GM12878 (cell line): ENCODE measurements around the gene GPR4. TPM values are rescaled to one million over a fixed set of nuclear protein-coding genes. Genes with fewer than 3 reads are reported as not detected.

Experiments used
- ATAC-seq: fragments of 200-7000 bp; cut with Tn5 transposase; 3 replicates; pipeline ENCODE4 v1.9.1; 2020; ENCODE audit warnings: mild to moderate bottlenecking, moderate library complexity
- BruUV-seq: library from RNA; stranded (reverse); fragments of 400-500 nt; replicated peaks from 2 replicates; lab custom pipeline; 2021; lab: Mats Ljungman, UMichigan
- CTCF ChIA-PET: fragments of 300-600 bp; sonication (Branson Sonifier 250); formaldehyde crosslinking; extraction: SDS; loops from one replicate; lab custom pipeline; 2021; ENCODE audit warnings: inconsistent platforms; lab: Yijun Ruan, JAX
- POLR2A ChIA-PET: fragments of 350-600 bp; formaldehyde crosslinking; extraction: SDS; loops from one replicate; lab custom pipeline; 2021; ENCODE audit warnings: inconsistent platforms; lab: Charles Lee
- RAD21 ChIA-PET: fragments of 300-600 bp; sonication (Branson Sonifier 250); formaldehyde crosslinking; loops from one replicate; lab custom pipeline; 2023; ENCODE audit warnings: antibody characterized with exemption; ENCODE audit not compliant: unreplicated experiment; lab: Charles Lee
- SMC1A ChIA-PET: fragments of 300-600 bp; sonication (Branson Sonifier 250); formaldehyde crosslinking; loops from one replicate; lab custom pipeline; 2023; ENCODE audit not compliant: unreplicated experiment, uncharacterized antibody; lab: Charles Lee
- DNase-seq: peaks from one replicate; pipeline ENCODE4 v3.0.0-alpha.2; 2011; ENCODE audit warnings: low read depth, low spot score
- FAIRE-seq: peaks from 3 replicates; lab custom pipeline; 2011; peaks lifted over from hg19 to GRCh38; lab: Jason Lieb, UNC
- H2AFZ ChIP-seq: 2 replicates; pipeline ENCODE4 v1.6.0; 2011; ENCODE audit warnings: low read depth, low read length, control low read depth; ENCODE audit not compliant: control insufficient read depth
- H3K27ac ChIP-seq: 2 replicates; pipeline ENCODE4 v1.5.1; 2011; ENCODE audit warnings: control low read depth; ENCODE audit not compliant: control insufficient read depth, insufficient read depth
- H3K27me3 ChIP-seq, 2 experiments: replicated peaks in 1 of 2; 2 replicates each; pipeline versions ENCODE4 v1.6.0 to v1.6.1; 2011; ENCODE audit warnings: low read length in 1 of 2; ENCODE audit not compliant: control insufficient read depth in 2 of 2, insufficient read depth in 2 of 2
- H3K36me3 ChIP-seq, 2 experiments: 2 replicates each; pipeline ENCODE4 v1.5.1; 2011; ENCODE audit warnings: low read length in 1 of 2; ENCODE audit not compliant: control insufficient read depth in 2 of 2, insufficient read depth in 2 of 2
- H3K4me1 ChIP-seq: 2 replicates; pipeline ENCODE4 v1.6.1; 2011; ENCODE audit warnings: mild to moderate bottlenecking, low read length, moderate library complexity, mixed read lengths; ENCODE audit not compliant: control insufficient read depth, insufficient read depth
- H3K4me2 ChIP-seq: 2 replicates; pipeline ENCODE4 v1.6.0; 2011; ENCODE audit warnings: control low read depth; ENCODE audit not compliant: control insufficient read depth, insufficient read depth
- H3K4me3 ChIP-seq: fragments of 200-600 bp; sonication (generic); 2 replicates; pipeline ENCODE4 v1.5.1; 2016
- H3K79me2 ChIP-seq: 2 replicates; pipeline ENCODE4 v1.6.0; 2011; ENCODE audit warnings: low read length; ENCODE audit not compliant: control insufficient read depth, insufficient read depth
- H3K9ac ChIP-seq: 2 replicates; pipeline ENCODE4 v1.8.0; 2011; ENCODE audit warnings: low read length, control low read depth, mixed read lengths; ENCODE audit not compliant: control insufficient read depth, insufficient read depth
- H3K9me3 ChIP-seq: replicated peaks from 3 replicates; pipeline ENCODE4 v1.5.1; 2011; ENCODE audit warnings: mild to moderate bottlenecking, low read length; ENCODE audit not compliant: control insufficient read depth, insufficient read depth
- H4K20me1 ChIP-seq: 2 replicates; pipeline ENCODE4 v1.6.0; 2011; ENCODE audit not compliant: control insufficient read depth, insufficient read depth
- BRCA1 ChIP-seq: IDR thresholded peaks from 2 replicates; pipeline ENCODE4 v1.6.1; 2011; ENCODE audit warnings: low read depth, low read length, improper control_type of control experiment
- CHD1 ChIP-seq: IDR thresholded peaks from 2 replicates; pipeline ENCODE4 v1.6.1; 2012; ENCODE audit warnings: low read depth, low read length, improper control_type of control experiment
- CTCF ChIP-seq, 3 experiments: IDR thresholded peaks in 2 of 3; conservative IDR thresholded peaks in 1 of 3; 2 replicates each; pipeline ENCODE4 v1.5.1; 2011; ENCODE audit warnings: low read depth in 3 of 3, low read length in 3 of 3, mild to moderate bottlenecking in 3 of 3, control low read depth in 2 of 3, moderate library complexity in 2 of 3, inconsistent platforms in 1 of 3, mixed read lengths in 1 of 3; ENCODE audit not compliant: control insufficient read depth in 2 of 3, insufficient read depth in 1 of 3; ENCODE audit errors: extremely low read depth in 1 of 3
- EED ChIP-seq: sonication (generic); IDR thresholded peaks from 2 replicates; pipeline ENCODE4 v1.6.1; 2016; ENCODE audit warnings: antibody characterized with exemption, low read depth
- IRF4 ChIP-seq: IDR thresholded peaks from 2 replicates; pipeline ENCODE4 v1.6.1; 2011; ENCODE audit warnings: low read depth, low read length
- MAX ChIP-seq: IDR thresholded peaks from 2 replicates; pipeline ENCODE4 v1.6.1; 2012; ENCODE audit warnings: low read depth, low read length, improper control_type of control experiment
- MTA2 ChIP-seq: fragments of 450-650 bp; IDR thresholded peaks from 2 replicates; pipeline ENCODE4 v1.6.1; 2016; ENCODE audit warnings: low read depth, mild to moderate bottlenecking, moderate library complexity
- PKNOX1 ChIP-seq: fragments of 450-650 bp; IDR thresholded peaks from 2 replicates; pipeline ENCODE4 v1.6.1; 2016; ENCODE audit warnings: mild to moderate bottlenecking
- POLR2AphosphoS2 ChIP-seq: IDR thresholded peaks from 2 replicates; pipeline ENCODE4 v1.6.1; 2011; ENCODE audit warnings: low read depth, mild to moderate bottlenecking, low read length, improper control_type of control experiment, moderate library complexity
- ZBTB33 ChIP-seq: fragments of 450-650 bp; IDR thresholded peaks from 2 replicates; pipeline ENCODE4 v1.6.1; 2017; ENCODE audit warnings: mild to moderate bottlenecking
- WGBS: methylation state at CpG from one replicate; pipeline ENCODE4 v1.1.6; 2016; ENCODE audit warnings: low lambda C conversion rate; ENCODE audit not compliant: insufficient replicate concordance, insufficient coverage; ENCODE audit errors: missing lambda C conversion rate; 5-methylcytosine and 5-hydroxymethylcytosine counted together
- in situ Hi-C: fragments of 300-500 bp; cut with MboI; formaldehyde crosslinking; loops from 9 replicates; pipeline ENCODE4 v1.14.3; 2018; ENCODE audit warnings: mixed read lengths
- intact Hi-C: fragments of 100-400 bp; cut with micrococcal nuclease; formaldehyde crosslinking; loops from one replicate; pipeline ENCODE4 v1.14.2; 2022; ENCODE audit not compliant: unreplicated experiment
- polyA plus RNA-seq, 11 experiments: library from polyadenylated mRNA; depleted of rRNA in 4 of 11; unstranded in 6 of 11; stranded (reverse) in 5 of 11; fragments of >200 nt; fragmentation: Nextera tagmentation in 4 of 11; fragmentation: Illumina TruSeq in 1 of 11; extraction: Ambion mirVana in 4 of 11; extraction: Trizol in 1 of 11; gene quantifications; 1 replicate in 1 of 11; 2 replicates in 10 of 11; pipeline versions ENCODE4 v1.2.1 to v1.2.3, GENCODE V29; 2011 to 2016; ENCODE audit warnings: inconsistent platforms in 2 of 11, missing spikeins in 2 of 11, low read depth in 1 of 11
- total RNA-seq, 4 experiments: library from RNA; depleted of rRNA in 3 of 4; stranded (reverse); fragments of >200 nt in 3 of 4; fragmentation: Illumina TruSeq in 1 of 4; extraction: Trizol in 1 of 4; gene quantifications; 2 replicates each; pipeline versions ENCODE4 v1.2.1 to v1.2.3, GENCODE V29; 2013 to 2021

GPR4 gene
- total and polyA plus RNA-seq, 10 of the 15 experiments (the other 5 are each of a cell fraction or from before 2014, with no cell fraction given), result not detected

GRCh38 chr19:45641274-45642105 lies 39.5 kb upstream of the GPR4 start (continued):
- TF ChIP-seq CTCF (IDR thresholded peaks at IDR 0.05 in 2 of 3, conservative IDR thresholded peaks at IDR 0.05 in 1 of 3; ENCODE audit: control insufficient read depth in 2 of 3, extremely low read depth in 1 of 3, insufficient read depth in 1 of 3, low read depth in 3 of 3, low read length in 3 of 3) (no peak), BRCA1 (no peak), MAX (peak; percentile 28; the same call in 1 of the 2 replicates), CHD1 (no peak)
- TF ChIP-seq, all 136 proteins: peak for 32

- H3K4me1 ChIP-seq, result peaks cover 28% of the 10 kb centered on the region
- peak overlapping the region; percentile 30 for H2AFZ ChIP-seq
- no peaks in the 10 kb centered on the region for H4K20me1 ChIP-seq
- peak overlapping the region; percentile 82 for H3K9ac ChIP-seq
- intact Hi-C loops (loop anchor here (1.0 to 10.0 kb wide), 4 partner anchors 9 to 236 kb away; partner anchors contain the start of genes POLR1G, PPP1R13L and VASP), in situ Hi-C loops (loop anchor here (10.0 kb wide), 1 partner anchor 116 kb away; no protein-coding TSS in a partner anchor)
- TSS peak; percentile 35 for BruUV-seq
- ATAC-seq (no peak), FAIRE-seq (no peak), DNase-seq (no peak)
- no peaks in the 10 kb centered on the region for H3K9me3 ChIP-seq
- H3K4me3 ChIP-seq, result peak overlapping the region; percentile 75; the same call in 1 of the 2 replicates
- WGBS, result 26% methylated on average over 17 of the region's 17 CpGs
- ChIA-PET SMC1A (interaction anchor here (1.0 to 5.3 kb wide), 18 partner anchors 10 to 237 kb away, joined by 3 to 39 read pairs (median 6); partner anchors contain the start of genes GIPR, OPA3, QPCTL and SNRPD2), POLR2A (interaction anchor here (0.6 to 3.7 kb wide), 16 partner anchors 10 to 213 kb away, joined by 3 to 25 read pairs (median 6); partner anchors contain the start of genes GIPR, OPA3 and SNRPD2), RAD21 (interaction anchor here (0.7 to 4.3 kb wide), 24 partner anchors 10 to 238 kb away, joined by 3 to 47 read pairs (median 5); partner anchors contain the start of genes FOSB, GIPR, OPA3 and SIX5), CTCF (interaction anchor here (0.5 to 3.9 kb wide), 25 partner anchors 10 to 212 kb away, joined by 3 to 43 read pairs (median 4); partner anchors contain the start of genes QPCTL, SIX5 and SNRPD2)
- H3K27ac ChIP-seq, result peak overlapping the region; percentile 74
- H3K79me2 ChIP-seq, result peaks cover 11% of the 10 kb centered on the region
- TF ChIP-seq EED, result no peak
- TF ChIP-seq POLR2AphosphoS2, result no peak
- TF ChIP-seq IRF4, result no peak
- TF ChIP-seq PKNOX1, result no peak
- TF ChIP-seq MTA2, result no peak
- 0 out of 2 replicates have a peak, but pooled peaks have one; percentile 16 for TF ChIP-seq ZBTB33
- no peak for TF ChIP-seq CTCF (IDR thresholded peaks at IDR 0.05 in 2 of 3, conservative IDR thresholded peaks at IDR 0.05 in 1 of 3; ENCODE audit: control insufficient read depth in 2 of 3, extremely low read depth in 1 of 3, insufficient read depth in 1 of 3, low read depth in 3 of 3, low read length in 3 of 3)
- H3K27me3 ChIP-seq, result no peaks in the 10 kb centered on the region
- peak overlapping the region; percentile 93 for H3K4me2 ChIP-seq
- H3K36me3 ChIP-seq, result no peaks in the 10 kb centered on the region; a peak in 1 of 4 replicates
These were observed 38.8 kb upstream of the GPR4 start for GRCh38 chr19:45640849-45641273.
